ENCODE results near the gene CTSS. TPM values are rescaled to one million over a fixed set of nuclear protein-coding genes. Genes with fewer than 3 reads are reported as not detected.

The CTSS gene
- total and polyA plus RNA-seq, 10 donors: 117 to 685 (median 587) TPM

GRCh38 chr1:150762552-150762951 lies 3.0 kb downstream of the CTSS start:
- Histone ChIP-seq H3K36me3 (peaks cover 0 to 61% (median 19%) of the 10 kb centered on the region in 6 donors), H3K9me3 (no peaks in the 10 kb centered on the region), H3K27ac (peak overlapping the region in 7 of 8 donors; percentile 12 to 92 (median 88)), H3K4me1 (peaks cover 34 to 85% (median 58%) of the 10 kb centered on the region in 6 donors), H3K27me3 (replicated peaks in 1 of 7) (no peaks in the 10 kb centered on the region), H3K4me3 (peak overlapping the region in 6 of 8 donors; percentile 42 to 75 (median 50))
- WGBS, 5 donors: 53 to 69% (median 67%) methylated on average over 2 of the region's 2 CpGs
- no peak for DNase-seq
- intact Hi-C loops (cut with DNase I; ENCODE audit: low total_unique reads): no loop called here
- no peak for TF ChIP-seq CTCF (IDR thresholded peaks at IDR 0.05 in 8 of 11, conservative IDR thresholded peaks at IDR 0.05 in 3 of 11)
- no peak for TF ChIP-seq POLR2A (IDR thresholded peaks at IDR 0.05)

- H3K4me1 ChIP-seq: peaks cover 34 to 86% (median 58%) of the 10 kb centered on the region in 6 donors
- 61 to 84% (median 79%) methylated on average over 1 of the region's 1 CpG for WGBS, 5 donors
- no peaks in the 10 kb centered on the region for H3K27me3 ChIP-seq (replicated peaks in 1 of 7)
- H3K27ac ChIP-seq: peak overlapping the region in 7 of 8 donors; percentile 12 to 92 (median 88)
- peaks cover 0 to 68% (median 26%) of the 10 kb centered on the region in 6 donors for H3K36me3 ChIP-seq
- H3K4me3 ChIP-seq: peak overlapping the region in 5 of 8 donors; percentile 12 to 75 (median 52)
- TF ChIP-seq POLR2AphosphoS5 (IDR thresholded peaks at IDR 0.05): no peak
- no peak for TF ChIP-seq CTCF (IDR thresholded peaks at IDR 0.05 in 8 of 11, conservative IDR thresholded peaks at IDR 0.05 in 3 of 11)
- no peak for TF ChIP-seq POLR2A (IDR thresholded peaks at IDR 0.05)
- intact Hi-C loops (cut with DNase I; ENCODE audit: low total_unique reads): no loop called here
- no peaks in the 10 kb centered on the region for H3K9me3 ChIP-seq
- no peak for DNase-seq
Observed at GRCh38 chr1:150761801-150762200, 3.8 kb downstream of the CTSS start.

- 49 to 60% (median 60%) methylated on average over 3 of the region's 3 CpGs for WGBS, 5 donors
Observed at GRCh38 chr1:150760013-150760412, 5.6 kb downstream of the CTSS start.

More at GRCh38 chr1:150760013-150760412, 5.6 kb downstream of the CTSS start:
- DNase-seq: no peak
- Histone ChIP-seq H3K9me3 (no peaks in the 10 kb centered on the region), H3K36me3 (peaks cover 0 to 86% (median 44%) of the 10 kb centered on the region in 6 donors), H3K27ac (peak overlapping the region in 6 of 8 donors; percentile 42 to 92 (median 88)), H3K4me1 (peaks cover 34 to 75% (median 50%) of the 10 kb centered on the region in 6 donors), H3K27me3 (replicated peaks in 1 of 7) (no peaks in the 10 kb centered on the region), H3K4me3 (peak overlapping the region in 1 of 8 donors; percentile 75)
- intact Hi-C loops (cut with DNase I; ENCODE audit: low total_unique reads): no loop called here
- TF ChIP-seq POLR2AphosphoS5 (IDR thresholded peaks at IDR 0.05) (no peak), POLR2A (IDR thresholded peaks at IDR 0.05) (no peak), CTCF (IDR thresholded peaks at IDR 0.05 in 8 of 11, conservative IDR thresholded peaks at IDR 0.05 in 3 of 11) (peak in 1 of 11 experiments; percentile 7)
